ENCODE data around the gene DMAP1.
"Not testable (repeated sequence)": the region's sequence is repeated elsewhere in the genome, so short reads cannot be mapped to it uniquely, and the experiment has no call there.

The DMAP1 gene

DNA sequence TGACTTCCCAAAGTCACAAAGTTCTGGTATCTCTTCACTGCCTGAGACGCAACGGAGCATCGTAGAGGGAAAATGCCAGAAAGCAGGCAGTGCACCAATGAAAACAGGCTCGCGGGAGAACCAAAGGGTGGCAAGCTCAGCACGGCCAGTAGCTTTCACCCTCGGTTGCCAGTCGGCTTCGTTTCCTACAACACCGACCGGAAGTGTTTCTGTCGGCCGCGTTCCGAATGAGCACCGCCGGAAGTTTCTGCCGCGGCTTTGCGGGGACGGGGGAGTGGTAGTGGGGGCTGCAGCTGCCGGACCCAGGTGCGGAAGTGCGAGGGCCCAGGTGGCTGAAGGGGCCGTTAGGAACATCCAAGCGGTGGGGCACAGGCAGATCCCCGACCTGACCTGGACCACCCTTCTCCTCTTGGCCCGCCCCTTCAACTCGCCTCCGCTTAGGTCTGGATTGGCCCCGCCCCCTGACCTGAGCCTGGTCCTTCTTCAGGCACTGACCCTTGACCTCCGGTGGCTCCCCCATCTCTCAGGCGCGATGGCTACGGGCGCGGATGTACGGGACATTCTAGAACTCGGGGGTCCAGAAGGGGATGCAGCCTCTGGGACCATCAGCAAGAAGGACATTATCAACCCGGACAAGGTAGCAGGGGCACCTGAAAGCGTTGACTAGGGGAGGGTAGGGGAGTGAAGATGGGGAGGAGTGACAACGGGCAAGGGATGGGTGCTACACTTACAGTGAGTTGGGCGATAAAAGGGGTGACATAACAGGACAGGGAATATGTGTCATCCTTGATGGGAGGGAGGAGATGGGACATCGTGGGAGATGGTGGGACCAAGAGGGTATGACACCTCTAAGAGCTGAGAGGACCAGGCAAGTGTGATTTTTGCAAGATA lies at the start of gene DMAP1:
TSS of gene DMAP1 (plus strand) at position 250 of the 891 bp plus-strand sequence. CDS start at position 533, 283 bp downstream.
- ATAC-seq (ENCODE audit: low read depth) (peak; percentile 85), DNase-seq (ENCODE audit: low spot score in 2 of 2) (peak; percentile 87 to 96)
- Mint-ChIP-seq H3K9me3 (no peaks in the 10 kb centered on the region), H3K27ac (peak within 1 kb of the TSS; percentile 91), H3K36me3 (peaks cover 12% of the 10 kb centered on the region), H3K27me3 (no peaks in the 10 kb centered on the region), H3K4me3 (peak within 1 kb of the TSS; percentile 92), H3K4me1 (peaks cover 25% of the 10 kb centered on the region)

GRCh38 chr1:44168520-44169098 lies 44.7 kb upstream of the DMAP1 start:
- H3K4me3 Mint-ChIP-seq = no peak overlapping the region
- H3K27me3 Mint-ChIP-seq = peaks cover 9% of the 10 kb centered on the region
- H3K27ac Mint-ChIP-seq = no peak overlapping the region
- ATAC-seq (ENCODE audit: low read depth) = no peak
- DNase-seq (ENCODE audit: low spot score in 2 of 2) = no peak
- peaks cover 10% of the 10 kb centered on the region for H3K9me3 Mint-ChIP-seq
- peaks cover 5% of the 10 kb centered on the region for H3K36me3 Mint-ChIP-seq
- H3K4me1 Mint-ChIP-seq = no peaks in the 10 kb centered on the region

GRCh38 chr1:44170281-44170823 lies 42.9 kb upstream of the DMAP1 start:
- Mint-ChIP-seq H3K4me1 (no peaks in the 10 kb centered on the region), H3K27me3 (peaks cover 11% of the 10 kb centered on the region), H3K4me3 (no peak overlapping the region), H3K9me3 (peaks cover 14% of the 10 kb centered on the region), H3K27ac (no peak overlapping the region), H3K36me3 (peaks cover 3% of the 10 kb centered on the region)
- DNase-seq (ENCODE audit: low spot score in 2 of 2) = no peak
- no peak for ATAC-seq (ENCODE audit: low read depth)

DNA sequence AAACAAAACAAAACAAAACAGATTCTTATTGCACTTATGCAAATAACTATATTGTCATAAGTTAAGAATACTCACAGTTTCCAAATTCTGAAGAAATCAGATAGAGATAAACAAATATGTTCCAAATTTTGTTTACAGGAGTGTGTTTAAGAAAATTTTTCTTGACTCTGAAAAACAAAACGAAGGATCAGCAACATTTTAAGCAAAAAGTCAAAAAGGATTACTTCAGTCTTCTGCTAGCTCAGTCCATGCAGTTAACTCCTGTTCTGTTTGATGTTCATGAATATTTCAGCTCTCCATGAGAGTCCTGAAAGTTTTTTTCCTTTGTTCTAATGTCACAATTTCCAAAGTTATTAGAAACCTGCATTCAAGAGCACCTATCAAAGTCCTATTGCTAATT lies 38.6 kb upstream of the DMAP1 start:
- H3K27ac Mint-ChIP-seq = no peak overlapping the region
- H3K9me3 Mint-ChIP-seq = peaks cover 5% of the 10 kb centered on the region
- DNase-seq (ENCODE audit: low spot score in 2 of 2) = no peak
- no peak overlapping the region for H3K4me3 Mint-ChIP-seq
- ATAC-seq (ENCODE audit: low read depth) = no peak
- H3K36me3 Mint-ChIP-seq = no peaks in the 10 kb centered on the region
- peaks cover 6% of the 10 kb centered on the region for H3K27me3 Mint-ChIP-seq
- no peaks in the 10 kb centered on the region for H3K4me1 Mint-ChIP-seq

DNA sequence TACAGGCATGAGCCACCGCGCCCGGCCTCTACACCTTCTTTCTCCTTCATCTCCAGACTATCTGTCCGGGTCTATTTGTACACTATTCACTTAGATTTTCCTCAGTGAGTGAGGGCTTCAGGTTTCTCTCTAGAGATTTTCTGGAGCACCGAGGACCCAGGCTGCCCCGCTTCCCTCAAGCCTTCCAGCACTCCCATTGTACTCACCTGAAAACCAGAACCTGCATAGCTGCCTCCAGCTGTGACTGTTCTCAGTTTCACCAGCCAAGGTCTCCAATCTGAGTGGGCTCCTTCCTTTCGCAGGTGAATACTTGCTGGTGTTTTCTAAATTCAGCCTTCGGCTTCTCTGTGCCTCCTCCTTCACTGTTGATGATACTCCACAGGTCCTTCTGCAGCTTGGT lies 12.9 kb upstream of the DMAP1 start:
- ATAC-seq (ENCODE audit: low read depth) = no peak
- peaks cover 1% of the 10 kb centered on the region for H3K27me3 Mint-ChIP-seq
- no peak overlapping the region for H3K4me3 Mint-ChIP-seq
- no peak for DNase-seq (ENCODE audit: low spot score in 2 of 2)
- no peaks in the 10 kb centered on the region for H3K4me1 Mint-ChIP-seq
- no peaks in the 10 kb centered on the region for H3K9me3 Mint-ChIP-seq
- no peaks in the 10 kb centered on the region for H3K36me3 Mint-ChIP-seq
- no peak overlapping the region for H3K27ac Mint-ChIP-seq

DNA sequence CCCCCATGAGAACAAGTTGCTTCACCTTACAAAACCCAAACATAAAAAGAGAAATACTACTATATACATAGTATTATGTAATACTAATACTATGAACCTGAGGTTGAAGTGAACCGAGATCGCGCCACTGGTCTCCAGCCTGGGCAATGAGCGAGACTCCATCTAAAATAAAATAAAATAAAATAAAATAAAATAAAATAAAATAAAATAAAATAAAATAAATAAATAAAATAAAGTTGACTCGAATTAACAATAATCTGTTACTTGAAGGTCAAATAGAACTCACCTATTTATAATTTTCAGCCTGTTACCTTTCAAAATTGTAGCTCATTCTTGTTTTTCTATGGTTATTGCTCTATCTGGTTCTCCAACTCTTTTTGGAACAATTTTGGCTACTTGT lies 6.7 kb upstream of the DMAP1 start:
- ATAC-seq (ENCODE audit: low read depth); H3K36me3 Mint-ChIP-seq; H3K4me3 Mint-ChIP-seq; H3K9me3 Mint-ChIP-seq; H3K27ac Mint-ChIP-seq; H3K27me3 Mint-ChIP-seq; DNase-seq (ENCODE audit: low spot score in 2 of 2); H3K4me1 Mint-ChIP-seq: not testable (repeated sequence)

GRCh38 chr1:44208226-44208625 lies 5.0 kb upstream of the DMAP1 start:
- Mint-ChIP-seq H3K27me3 (no peaks in the 10 kb centered on the region), H3K9me3 (no peaks in the 10 kb centered on the region), H3K36me3 (no peaks in the 10 kb centered on the region), H3K4me3 (no peak overlapping the region), H3K4me1 (peaks cover 6% of the 10 kb centered on the region), H3K27ac (no peak overlapping the region)
- ATAC-seq (ENCODE audit: low read depth) (no peak), DNase-seq (ENCODE audit: low spot score in 2 of 2) (no peak)

- no peak overlapping the region for H3K27ac Mint-ChIP-seq
- H3K4me1 Mint-ChIP-seq = peaks cover 17% of the 10 kb centered on the region
- H3K27me3 Mint-ChIP-seq = no peaks in the 10 kb centered on the region
- ATAC-seq (ENCODE audit: low read depth) (no peak), DNase-seq (ENCODE audit: low spot score in 2 of 2) (no peak)
- H3K9me3 Mint-ChIP-seq = no peaks in the 10 kb centered on the region
- no peak overlapping the region for H3K4me3 Mint-ChIP-seq
- peaks cover 5% of the 10 kb centered on the region for H3K36me3 Mint-ChIP-seq
These were observed 2.7 kb upstream of the DMAP1 start for GRCh38 chr1:44210595-44210994.

GRCh38 chr1:44212355-44213221 lies 683 bp upstream of the DMAP1 start:
- Mint-ChIP-seq H3K4me3 (peak overlapping the region; percentile 92), H3K9me3 (no peaks in the 10 kb centered on the region), H3K4me1 (peaks cover 24% of the 10 kb centered on the region), H3K36me3 (peaks cover 9% of the 10 kb centered on the region), H3K27ac (peak overlapping the region; percentile 91), H3K27me3 (no peaks in the 10 kb centered on the region)
- ATAC-seq (ENCODE audit: low read depth) = no peak
- no peak for DNase-seq (ENCODE audit: low spot score in 2 of 2)

DNA sequence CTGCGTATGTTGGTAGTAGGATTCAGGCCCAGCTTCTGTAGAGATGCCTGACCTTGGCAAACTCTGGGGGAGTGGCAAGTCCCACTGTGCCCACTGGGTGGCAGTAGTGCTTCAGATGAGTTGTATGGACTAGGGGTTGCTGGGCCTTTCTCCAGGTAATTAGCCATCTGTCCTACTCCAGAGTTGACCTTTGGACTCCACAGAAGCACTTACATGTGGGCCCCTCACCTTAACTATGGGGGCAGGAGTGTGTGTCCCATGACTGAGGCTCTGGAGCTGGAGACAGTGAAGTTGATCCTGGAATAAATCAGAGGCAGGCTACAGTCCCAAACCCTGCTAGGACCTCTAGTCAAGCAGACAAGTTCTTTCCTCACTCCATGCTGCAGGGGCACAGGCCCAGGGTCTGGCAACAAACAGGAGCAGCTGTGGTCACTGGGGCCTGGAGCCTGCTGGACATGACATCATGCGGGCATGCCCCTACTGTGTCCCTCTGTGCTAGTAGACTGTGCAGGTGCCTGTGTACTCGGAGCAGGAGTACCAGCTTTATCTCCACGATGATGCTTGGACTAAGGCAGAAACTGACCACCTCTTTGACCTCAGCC lies 4.6 kb downstream of the DMAP1 start:
- Mint-ChIP-seq H3K36me3 (peaks cover 19% of the 10 kb centered on the region), H3K4me1 (peaks cover 30% of the 10 kb centered on the region), H3K27ac (no peak overlapping the region), H3K9me3 (no peaks in the 10 kb centered on the region), H3K27me3 (no peaks in the 10 kb centered on the region), H3K4me3 (no peak overlapping the region)
- DNase-seq (ENCODE audit: low spot score in 2 of 2) = peak; percentile 60 to 78
- ATAC-seq (ENCODE audit: low read depth) = peak; percentile 35

DNA sequence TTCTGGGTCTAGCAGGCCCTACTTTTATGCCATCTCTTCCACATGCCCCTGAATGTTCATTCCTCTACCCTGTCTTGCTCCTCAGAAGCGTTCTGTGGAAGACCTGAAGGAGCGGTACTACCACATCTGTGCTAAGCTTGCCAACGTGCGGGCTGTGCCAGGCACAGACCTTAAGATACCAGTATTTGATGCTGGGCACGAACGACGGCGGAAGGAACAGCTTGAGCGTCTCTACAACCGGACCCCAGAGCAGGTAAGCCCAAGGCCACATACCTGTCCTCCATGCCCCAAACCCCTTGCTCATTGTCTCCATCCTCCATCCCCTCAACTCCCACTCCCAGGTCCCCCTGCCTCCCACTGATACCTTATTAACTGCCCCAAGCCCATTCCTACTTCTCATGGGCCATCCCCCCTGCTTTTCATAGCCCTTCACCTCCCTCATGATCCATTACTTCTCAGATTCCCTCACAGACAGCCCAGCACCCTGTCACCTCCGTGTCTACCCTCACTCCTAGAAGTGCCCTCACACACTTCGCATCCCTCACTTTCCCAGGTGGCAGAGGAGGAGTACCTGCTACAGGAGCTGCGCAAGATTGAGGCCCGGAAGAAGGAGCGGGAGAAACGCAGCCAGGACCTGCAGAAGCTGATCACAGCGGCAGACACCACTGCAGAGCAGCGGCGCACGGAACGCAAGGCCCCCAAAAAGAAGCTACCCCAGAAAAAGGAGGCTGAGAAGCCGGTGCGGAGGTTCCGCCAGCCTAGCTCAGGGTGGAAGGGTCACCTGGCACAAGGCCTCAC lies 5.4 kb downstream of the DMAP1 start:
- Mint-ChIP-seq H3K4me1 (peaks cover 33% of the 10 kb centered on the region), H3K36me3 (peaks cover 19% of the 10 kb centered on the region), H3K27ac (peak overlapping the region; percentile 72), H3K9me3 (no peaks in the 10 kb centered on the region), H3K4me3 (no peak overlapping the region), H3K27me3 (no peaks in the 10 kb centered on the region)
- no peak for ATAC-seq (ENCODE audit: low read depth)
- DNase-seq (ENCODE audit: low spot score in 2 of 2) = no peak

DNA sequence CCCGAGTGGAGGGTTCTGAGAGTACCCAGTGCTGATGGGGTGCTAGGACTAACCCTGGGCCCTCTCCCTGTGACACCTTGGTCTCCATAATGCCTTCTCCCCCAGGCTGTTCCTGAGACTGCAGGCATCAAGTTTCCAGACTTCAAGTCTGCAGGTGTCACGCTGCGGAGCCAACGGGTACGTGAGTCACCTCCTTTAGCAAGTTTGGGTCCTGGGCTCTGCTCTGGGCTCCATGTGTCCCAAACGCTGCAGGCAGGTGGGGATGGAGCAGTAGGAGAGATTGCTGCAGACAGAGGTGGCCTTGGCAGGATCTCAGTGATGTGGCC lies 6.0 kb downstream of the DMAP1 start:
- ATAC-seq (ENCODE audit: low read depth) = no peak
- Mint-ChIP-seq H3K9me3 (no peaks in the 10 kb centered on the region), H3K4me3 (no peak overlapping the region), H3K27me3 (no peaks in the 10 kb centered on the region), H3K4me1 (peaks cover 32% of the 10 kb centered on the region), H3K36me3 (peaks cover 19% of the 10 kb centered on the region), H3K27ac (no peak overlapping the region)
- DNase-seq (ENCODE audit: low spot score in 2 of 2) = no peak
